Left ventricle myocardium inferior (tissue), 1 donor: ENCODE results near the gene PTGIS. TPM values are rescaled to one million over a fixed set of nuclear protein-coding genes. Genes with fewer than 3 reads are reported as not detected.

Experiments
- DNase-seq: peaks from one replicate; pipeline ENCODE4 v3.0.0-alpha.2; 2020
- H3K27ac ChIP-seq: fragments of 200-600 bp; replicated peaks from 2 replicates; pipeline ENCODE4 v1.8.0; 2021
- H3K27me3 ChIP-seq: fragments of 200-600 bp; 2 replicates; pipeline ENCODE4 v1.8.0; 2021; ENCODE audit warnings: low read depth
- H3K36me3 ChIP-seq: fragments of 200-600 bp; 2 replicates; pipeline ENCODE4 v1.8.0; 2021
- H3K4me1 ChIP-seq: fragments of 200-600 bp; 2 replicates; pipeline ENCODE4 v1.8.0; 2021
- H3K4me3 ChIP-seq: fragments of 200-600 bp; 2 replicates; pipeline ENCODE4 v1.8.0; 2021; ENCODE audit warnings: mild to moderate bottlenecking, moderate library complexity
- H3K9me3 ChIP-seq: fragments of 200-600 bp; replicated peaks from 2 replicates; pipeline ENCODE4 v1.8.0; 2021
- CTCF ChIP-seq: fragments of 200-600 bp; IDR thresholded peaks from 2 replicates; pipeline ENCODE4 v1.8.0; 2021; ENCODE audit warnings: antibody characterized with exemption, mild to moderate bottlenecking, borderline replicate concordance
- intact Hi-C: fragments of 100-400 bp; cut with micrococcal nuclease; formaldehyde crosslinking; loops from one replicate; pipeline ENCODE4 v1.11.0; 2022
- total RNA-seq: library from RNA; stranded (reverse); fragmentation: NEBNext Ultra II Directional; extraction: Animal tissue kit (Norgen Biotek cat#: 25700); gene quantifications from one replicate; pipeline ENCODE4 v1.2.1, GENCODE V29; 2021
- donor health status: DM: no; HTN: yes; CAD: no; lungs with severe emphysema.

PTGIS gene
- total RNA-seq, 1 donor from 2014 or later, result 26.3 TPM

DNA sequence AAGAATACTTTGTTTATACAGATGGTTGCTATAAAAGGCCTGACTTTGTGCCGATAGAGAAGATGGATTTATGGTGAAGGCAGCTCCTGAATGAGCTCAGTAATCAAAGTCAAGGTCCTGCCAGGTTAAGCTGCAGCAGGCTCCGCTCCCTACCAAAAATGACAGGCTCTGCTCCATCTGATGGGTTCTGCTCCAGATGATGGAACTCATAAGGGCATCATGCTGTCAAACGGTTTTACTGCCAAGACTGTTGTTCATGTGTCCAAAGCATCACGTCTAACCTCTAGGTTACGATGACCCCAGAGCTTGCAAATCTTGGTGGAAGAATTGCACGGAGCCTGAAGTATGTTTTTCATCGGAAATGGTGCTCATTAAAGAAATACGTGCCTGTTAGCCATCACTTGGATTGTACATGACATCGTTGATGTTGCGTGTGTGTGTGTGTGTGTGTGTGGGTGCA is 19.2 kb upstream of the PTGIS start:
- no peak for TF ChIP-seq CTCF
- Histone ChIP-seq H3K36me3 (no peaks in the 10 kb centered on the region), H3K9me3 (peaks cover 9% of the 10 kb centered on the region), H3K27me3 (no peaks in the 10 kb centered on the region), H3K4me3 (no peak overlapping the region), H3K27ac (peak overlapping the region; percentile 83), H3K4me1 (peaks cover 55% of the 10 kb centered on the region)
- DNase-seq, result no peak
- intact Hi-C loops, result no loop called here

DNA sequence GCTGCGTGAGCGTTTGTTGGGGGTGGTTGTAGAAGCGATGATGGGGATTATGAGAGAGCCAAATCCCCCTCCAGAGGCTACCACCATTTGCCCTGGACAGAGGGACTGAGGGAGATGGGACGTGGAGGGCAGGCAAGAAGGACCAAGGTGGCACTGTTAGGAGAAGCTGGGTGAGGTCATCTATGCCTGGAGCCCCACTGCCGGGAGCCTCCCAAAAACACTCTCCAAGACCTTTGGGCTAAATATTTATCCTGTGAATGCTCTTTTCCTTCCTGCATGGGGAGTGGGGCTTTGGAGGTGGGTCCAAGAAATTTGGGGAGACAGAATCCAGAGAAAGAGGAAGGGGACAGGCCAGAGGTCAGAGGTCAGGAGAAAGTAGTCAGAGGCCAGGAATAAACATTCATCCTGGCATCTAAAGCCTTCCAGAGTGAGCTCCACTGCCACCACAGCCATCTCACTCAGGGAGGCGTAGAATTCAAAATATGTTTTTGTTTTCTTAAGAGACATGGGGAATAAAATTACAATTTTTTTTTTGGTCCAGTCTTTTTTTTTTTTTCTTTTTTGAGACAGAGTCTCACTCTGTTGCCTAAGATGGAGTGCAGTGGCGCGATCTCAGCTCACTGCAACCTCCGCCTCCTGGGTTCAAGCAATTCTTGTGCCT is 17.8 kb upstream of the PTGIS start:
- H3K4me1 ChIP-seq, result peaks cover 45% of the 10 kb centered on the region
- no peaks in the 10 kb centered on the region for H3K36me3 ChIP-seq
- DNase-seq, result no peak
- intact Hi-C loops, result no loop called here
- H3K4me3 ChIP-seq, result no peak overlapping the region
- TF ChIP-seq CTCF, result no peak
- H3K9me3 ChIP-seq, result peaks cover 15% of the 10 kb centered on the region
- peak overlapping the region; percentile 83 for H3K27ac ChIP-seq
- H3K27me3 ChIP-seq, result no peaks in the 10 kb centered on the region

DNA sequence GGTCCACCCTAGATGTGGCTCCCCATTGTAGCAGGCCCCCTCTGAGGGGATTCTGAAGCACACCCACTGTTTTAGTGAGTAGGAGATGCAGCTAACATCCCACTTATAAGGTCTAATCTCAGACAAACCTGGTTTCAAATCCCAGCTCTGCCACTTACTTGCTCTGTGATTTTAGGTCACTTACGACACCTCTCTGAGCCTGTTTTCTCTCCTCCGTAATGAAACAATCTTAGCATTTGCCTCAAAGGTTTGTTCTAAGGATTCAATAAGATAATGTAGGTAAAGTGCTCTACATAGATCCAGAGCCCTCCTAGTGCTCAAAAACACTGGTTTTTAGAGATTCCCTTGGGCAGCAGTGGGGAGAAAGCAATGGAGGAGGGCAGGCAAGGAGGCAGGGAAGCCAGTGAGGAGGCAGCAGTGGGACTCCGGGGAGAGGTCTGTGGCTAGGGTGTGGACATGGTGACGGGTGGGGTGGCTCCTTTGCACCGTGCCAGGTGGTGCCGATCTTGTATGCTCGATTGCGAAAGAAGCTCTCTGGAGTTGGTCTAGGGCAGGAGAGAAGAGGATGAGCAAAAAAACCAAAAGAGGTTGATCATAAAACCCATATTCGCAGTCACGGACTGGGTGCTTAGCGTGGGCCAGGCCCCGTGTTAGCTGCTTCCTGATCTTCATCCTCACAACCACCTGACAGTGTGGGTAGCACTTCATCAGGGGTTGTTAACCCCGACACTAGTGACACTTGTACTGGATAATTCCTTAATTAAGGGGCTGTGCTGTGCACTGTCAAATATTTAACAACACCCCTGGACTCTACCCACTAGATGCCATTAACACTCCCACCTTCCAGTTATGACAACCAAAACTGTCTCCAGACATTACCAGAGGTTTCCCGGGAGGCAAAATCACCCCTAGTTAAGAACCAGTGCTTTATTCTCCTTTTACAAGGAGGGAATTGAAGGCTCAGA is 16.8 kb upstream of the PTGIS start:
- no peak for TF ChIP-seq CTCF
- intact Hi-C loops, result no loop called here
- H3K4me1 ChIP-seq, result peaks cover 45% of the 10 kb centered on the region

DNA sequence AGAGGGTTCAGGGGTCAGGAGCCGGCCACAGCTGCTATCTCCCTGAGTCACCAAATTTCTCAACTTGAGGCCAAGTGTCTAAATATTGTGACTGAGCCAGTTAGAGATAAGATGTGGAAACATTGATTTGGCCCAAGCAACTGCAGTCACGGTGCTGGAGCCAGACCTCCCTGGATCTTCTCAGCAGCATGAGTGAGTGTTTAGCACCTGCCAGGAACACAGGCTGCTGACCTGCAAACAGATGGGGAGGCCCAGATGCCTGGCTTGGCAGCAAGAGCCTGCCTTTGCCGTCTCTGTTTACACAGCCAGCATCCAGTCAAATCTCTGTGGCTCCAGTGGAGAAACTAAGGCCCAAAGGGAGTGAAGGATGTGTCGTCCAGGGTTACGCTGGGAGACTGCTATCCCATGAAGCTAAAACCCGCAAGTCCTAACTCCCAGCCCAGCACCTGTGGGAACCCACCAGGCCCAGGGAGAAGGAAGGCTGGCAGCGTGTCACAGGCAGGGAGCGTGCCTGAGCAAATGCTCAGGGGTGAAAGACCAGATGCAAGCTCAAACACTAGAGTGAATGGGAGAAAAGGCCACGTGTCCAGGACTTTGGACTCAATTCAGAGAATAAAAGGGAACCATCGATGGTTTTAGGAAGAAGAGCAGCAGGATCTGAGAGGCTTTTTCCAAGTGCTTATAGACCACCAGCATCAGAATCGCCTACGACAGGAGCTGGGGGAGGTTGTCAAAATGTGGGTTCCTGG is 15.9 kb upstream of the PTGIS start:
- TF ChIP-seq CTCF, result no peak
- DNase-seq, result peak; percentile 85
- H3K36me3 ChIP-seq, result no peaks in the 10 kb centered on the region
- intact Hi-C loops, result no loop called here
- no peaks in the 10 kb centered on the region for H3K27me3 ChIP-seq
- H3K9me3 ChIP-seq, result peaks cover 15% of the 10 kb centered on the region
- peak overlapping the region; percentile 83 for H3K27ac ChIP-seq
- no peak overlapping the region for H3K4me3 ChIP-seq
- peaks cover 45% of the 10 kb centered on the region for H3K4me1 ChIP-seq

More for the DNA sequence above, 16.8 kb upstream of the PTGIS start:
- no peak for DNase-seq
- Histone ChIP-seq H3K27ac (peak overlapping the region; percentile 83), H3K9me3 (peaks cover 15% of the 10 kb centered on the region), H3K36me3 (no peaks in the 10 kb centered on the region), H3K27me3 (no peaks in the 10 kb centered on the region), H3K4me3 (no peak overlapping the region)

GRCh38 chr20:49583343-49583668 is 15.4 kb upstream of the PTGIS start:
- H3K36me3 ChIP-seq, result no peaks in the 10 kb centered on the region
- intact Hi-C loops, result no loop called here
- no peak for TF ChIP-seq CTCF
- peaks cover 15% of the 10 kb centered on the region for H3K9me3 ChIP-seq
- H3K27me3 ChIP-seq, result no peaks in the 10 kb centered on the region
- H3K4me3 ChIP-seq, result no peak overlapping the region
- peak overlapping the region; percentile 83 for H3K27ac ChIP-seq
- no peak for DNase-seq
- H3K4me1 ChIP-seq, result peaks cover 41% of the 10 kb centered on the region
